ENCODE results near the gene GPR162.

The GPR162 gene

DNA sequence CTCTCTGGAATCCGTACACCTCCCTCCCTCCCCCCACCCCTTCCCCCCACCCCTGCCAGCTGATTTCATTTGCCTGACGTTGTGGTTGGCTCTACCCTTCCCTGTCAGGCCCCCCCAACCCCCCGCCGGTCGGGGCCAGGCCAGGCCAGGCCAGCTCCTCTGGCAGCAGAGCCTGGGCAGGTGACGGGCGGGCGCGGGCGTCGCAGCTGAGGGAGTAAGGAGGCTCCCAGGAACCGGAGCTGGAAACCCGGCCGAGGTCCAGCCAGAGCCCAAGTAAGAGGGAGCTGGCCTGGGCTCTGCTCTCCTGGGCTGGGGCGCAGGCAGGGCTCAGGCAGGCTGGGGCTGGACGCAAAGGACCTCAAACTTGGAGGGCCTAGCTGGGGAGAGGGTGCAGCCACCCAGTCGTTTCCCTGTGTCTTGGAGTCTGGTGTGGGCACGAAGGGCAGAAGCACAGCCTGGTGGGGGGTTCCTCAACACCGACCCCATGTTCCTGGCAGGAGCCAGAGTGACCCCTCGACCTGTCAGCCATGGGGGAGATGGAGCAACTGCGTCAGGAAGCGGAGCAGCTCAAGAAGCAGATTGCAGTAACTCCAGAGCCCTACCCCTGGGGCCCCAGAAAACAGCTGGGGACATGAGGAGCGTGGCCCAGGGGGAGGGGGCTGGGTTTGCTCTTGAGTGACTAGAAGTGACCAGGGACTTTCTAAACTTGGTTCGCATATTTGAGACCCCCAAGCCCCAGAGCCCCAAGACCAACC lies 19.3 kb downstream of the GPR162 start, which contains the start of gene GNB3:
GNB3 (plus strand) TSS at position 165 of the 755 bp plus-strand sequence; CDS start at position 528, 363 bp downstream.
- Histone ChIP-seq H2AK5ac (ENCODE audit: low read length) (no peak within 1 kb of the TSS), H3K4ac (ENCODE audit: low read depth, low read length) (no peak within 1 kb of the TSS), H3K9ac (ENCODE audit: low read length) (no peak within 1 kb of the TSS), H3K4me2 (ENCODE audit: low read length) (no peak within 1 kb of the TSS), H3K27me3 (ENCODE audit: insufficient read depth, low read length, poor library complexity) (no peaks in the 10 kb centered on the region), H4K8ac (ENCODE audit: low read depth, low read length) (no peak within 1 kb of the TSS), H3K56ac (ENCODE audit: low read length) (no peak within 1 kb of the TSS), H2BK5ac (ENCODE audit: low read length) (no peak within 1 kb of the TSS), H3K36me3 (ENCODE audit: control insufficient read depth, insufficient read depth, low read length) (peaks cover 19% of the 10 kb centered on the region), H3K79me2 (ENCODE audit: control insufficient read depth, insufficient read depth, low read length) (no peaks in the 10 kb centered on the region), H3K79me1 (ENCODE audit: low read length) (no peaks in the 10 kb centered on the region), H3K18ac (ENCODE audit: low read length) (no peak within 1 kb of the TSS), H3K27ac (ENCODE audit: low read depth, low read length) (no peak within 1 kb of the TSS), H3K23ac (ENCODE audit: low read length) (no peak within 1 kb of the TSS), H2BK120ac (ENCODE audit: low read depth, low read length) (no peak within 1 kb of the TSS), H2BK15ac (replicated peaks; ENCODE audit: low read depth) (no peak within 1 kb of the TSS), H4K5ac (ENCODE audit: low read length) (no peak within 1 kb of the TSS), H3K4me3 (ENCODE audit: low read length) (no peak within 1 kb of the TSS), H3K4me1 (ENCODE audit: control insufficient read depth, low read depth, low read length) (no peaks in the 10 kb centered on the region)
- no peak for DNase-seq
- no CpG with 5 or more reads among the region's 24 CpGs for WGBS (ENCODE audit: extremely low coverage, insufficient coverage, low lambda C conversion rate)

DNA sequence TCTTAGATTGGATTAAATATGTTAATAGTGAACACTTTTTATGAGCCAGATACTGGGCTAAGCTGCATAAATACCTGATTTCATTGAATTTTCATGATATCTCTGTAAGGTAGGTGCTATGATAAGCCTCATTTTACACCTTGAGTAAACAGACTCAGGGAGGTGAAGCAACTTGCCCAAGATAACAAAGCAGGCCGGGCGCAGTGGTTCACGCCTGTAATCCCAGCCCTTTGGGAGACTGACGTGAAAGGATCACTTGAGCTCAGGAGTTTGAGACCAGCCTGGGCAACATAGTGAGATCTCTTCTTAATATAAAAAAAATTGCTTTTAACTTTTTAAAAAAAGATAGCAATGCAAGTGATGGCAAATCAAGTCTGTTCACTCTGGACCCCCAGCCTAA lies 20.5 kb downstream of the GPR162 start:
- H3K79me2 ChIP-seq (ENCODE audit: control insufficient read depth, insufficient read depth, low read length), result no peaks in the 10 kb centered on the region
- DNase-seq, result no peak
- no peak overlapping the region for H3K27ac ChIP-seq (ENCODE audit: low read depth, low read length)
- no peak overlapping the region for H4K8ac ChIP-seq (ENCODE audit: low read depth, low read length)
- no peak overlapping the region for H3K56ac ChIP-seq (ENCODE audit: low read length)
- H3K4ac ChIP-seq (ENCODE audit: low read depth, low read length), result no peak overlapping the region
- no peak overlapping the region for H3K4me3 ChIP-seq (ENCODE audit: low read length)
- H3K36me3 ChIP-seq (ENCODE audit: control insufficient read depth, insufficient read depth, low read length), result peaks cover 23% of the 10 kb centered on the region
- H2AK5ac ChIP-seq (ENCODE audit: low read length), result no peak overlapping the region
- H2BK120ac ChIP-seq (ENCODE audit: low read depth, low read length), result no peak overlapping the region
- no peaks in the 10 kb centered on the region for H3K79me1 ChIP-seq (ENCODE audit: low read length)
- H3K23ac ChIP-seq (ENCODE audit: low read length), result no peak overlapping the region
- H3K27me3 ChIP-seq (ENCODE audit: insufficient read depth, low read length, poor library complexity), result no peaks in the 10 kb centered on the region
- H3K9ac ChIP-seq (ENCODE audit: low read length), result no peak overlapping the region
- H4K5ac ChIP-seq (ENCODE audit: low read length), result no peak overlapping the region
- H2BK15ac ChIP-seq (replicated peaks; ENCODE audit: low read depth), result no peak overlapping the region
- no peak overlapping the region for H3K18ac ChIP-seq (ENCODE audit: low read length)
- H2BK5ac ChIP-seq (ENCODE audit: low read length), result no peak overlapping the region
- no CpG with 5 or more reads among the region's 4 CpGs for WGBS (ENCODE audit: extremely low coverage, insufficient coverage, low lambda C conversion rate)
- H3K4me2 ChIP-seq (ENCODE audit: low read length), result no peak overlapping the region
- no peaks in the 10 kb centered on the region for H3K4me1 ChIP-seq (ENCODE audit: control insufficient read depth, low read depth, low read length)

DNA sequence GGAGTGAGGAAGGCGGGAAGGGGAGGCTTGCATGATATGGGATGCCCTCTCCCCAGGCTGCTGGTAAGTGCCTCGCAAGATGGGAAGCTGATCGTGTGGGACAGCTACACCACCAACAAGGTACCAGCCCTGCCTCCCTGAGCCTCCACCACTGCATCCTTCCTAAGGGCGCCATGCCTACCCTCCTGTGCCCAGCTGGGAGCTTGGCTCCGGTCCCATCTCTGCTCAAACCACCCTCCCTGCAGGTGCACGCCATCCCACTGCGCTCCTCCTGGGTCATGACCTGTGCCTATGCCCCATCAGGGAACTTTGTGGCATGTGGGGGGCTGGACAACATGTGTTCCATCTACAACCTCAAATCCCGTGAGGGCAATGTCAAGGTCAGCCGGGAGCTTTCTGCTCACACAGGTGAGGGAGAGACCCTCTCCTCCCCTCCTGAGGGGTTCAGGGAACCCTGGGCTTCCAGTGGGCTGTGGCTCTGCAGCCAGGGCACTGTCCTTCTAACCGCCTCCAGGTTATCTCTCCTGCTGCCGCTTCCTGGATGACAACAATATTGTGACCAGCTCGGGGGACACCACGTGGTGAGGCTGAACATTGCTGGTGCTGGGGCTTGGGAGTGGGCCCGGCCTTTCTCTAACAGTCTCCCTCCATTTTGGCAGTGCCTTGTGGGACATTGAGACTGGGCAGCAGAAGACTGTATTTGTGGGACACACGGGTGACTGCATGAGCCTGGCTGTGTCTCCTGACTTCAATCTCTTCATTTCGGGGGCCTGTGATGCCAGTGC lies 21.7 kb downstream of the GPR162 start:
- Histone ChIP-seq H2BK15ac (replicated peaks; ENCODE audit: low read depth) (no peak overlapping the region), H3K79me2 (ENCODE audit: control insufficient read depth, insufficient read depth, low read length) (no peaks in the 10 kb centered on the region), H3K27ac (ENCODE audit: low read depth, low read length) (no peak overlapping the region), H3K4ac (ENCODE audit: low read depth, low read length) (no peak overlapping the region), H4K8ac (ENCODE audit: low read depth, low read length) (no peak overlapping the region), H3K36me3 (ENCODE audit: control insufficient read depth, insufficient read depth, low read length) (peaks cover 22% of the 10 kb centered on the region), H3K79me1 (ENCODE audit: low read length) (no peaks in the 10 kb centered on the region), H3K56ac (ENCODE audit: low read length) (peak overlapping the region; percentile 30), H4K5ac (ENCODE audit: low read length) (no peak overlapping the region), H3K9ac (ENCODE audit: low read length) (no peak overlapping the region), H3K23ac (ENCODE audit: low read length) (no peak overlapping the region), H2BK5ac (ENCODE audit: low read length) (no peak overlapping the region), H2AK5ac (ENCODE audit: low read length) (no peak overlapping the region), H3K4me2 (ENCODE audit: low read length) (no peak overlapping the region), H3K27me3 (ENCODE audit: insufficient read depth, low read length, poor library complexity) (no peaks in the 10 kb centered on the region), H3K4me3 (ENCODE audit: low read length) (no peak overlapping the region), H3K4me1 (ENCODE audit: control insufficient read depth, low read depth, low read length) (no peaks in the 10 kb centered on the region), H2BK120ac (ENCODE audit: low read depth, low read length) (no peak overlapping the region), H3K18ac (ENCODE audit: low read length) (no peak overlapping the region)
- DNase-seq, result peak; percentile 82
- no CpG with 5 or more reads among the region's 16 CpGs for WGBS (ENCODE audit: extremely low coverage, insufficient coverage, low lambda C conversion rate)

DNA sequence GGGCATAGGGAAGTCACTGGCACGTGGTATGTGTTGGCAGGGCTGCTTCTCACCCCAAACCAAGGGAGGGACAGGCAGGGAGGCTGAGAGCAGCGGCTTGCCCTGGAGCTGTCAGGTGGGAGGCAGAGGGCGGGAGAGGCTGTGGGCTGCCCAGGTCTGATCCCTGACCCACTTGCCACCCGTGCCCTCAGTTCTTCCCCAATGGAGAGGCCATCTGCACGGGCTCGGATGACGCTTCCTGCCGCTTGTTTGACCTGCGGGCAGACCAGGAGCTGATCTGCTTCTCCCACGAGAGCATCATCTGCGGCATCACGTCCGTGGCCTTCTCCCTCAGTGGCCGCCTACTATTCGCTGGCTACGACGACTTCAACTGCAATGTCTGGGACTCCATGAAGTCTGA lies 23.8 kb downstream of the GPR162 start:
- peaks cover 10% of the 10 kb centered on the region for H3K79me1 ChIP-seq (ENCODE audit: low read length)
- no peak overlapping the region for H3K4me2 ChIP-seq (ENCODE audit: low read length)
- no peak overlapping the region for H3K27ac ChIP-seq (ENCODE audit: low read depth, low read length)
- H4K8ac ChIP-seq (ENCODE audit: low read depth, low read length), result no peak overlapping the region
- H2BK15ac ChIP-seq (replicated peaks; ENCODE audit: low read depth), result no peak overlapping the region
- H2BK120ac ChIP-seq (ENCODE audit: low read depth, low read length), result no peak overlapping the region
- no peak overlapping the region for H3K9ac ChIP-seq (ENCODE audit: low read length)
- no CpG with 5 or more reads among the region's 17 CpGs for WGBS (ENCODE audit: extremely low coverage, insufficient coverage, low lambda C conversion rate)
- no peak overlapping the region for H3K23ac ChIP-seq (ENCODE audit: low read length)
- H2AK5ac ChIP-seq (ENCODE audit: low read length), result no peak overlapping the region
- H2BK5ac ChIP-seq (ENCODE audit: low read length), result no peak overlapping the region
- peaks cover 15% of the 10 kb centered on the region for H3K36me3 ChIP-seq (ENCODE audit: control insufficient read depth, insufficient read depth, low read length)
- H3K18ac ChIP-seq (ENCODE audit: low read length), result no peak overlapping the region
- H3K4ac ChIP-seq (ENCODE audit: low read depth, low read length), result no peak overlapping the region
- no peaks in the 10 kb centered on the region for H3K27me3 ChIP-seq (ENCODE audit: insufficient read depth, low read length, poor library complexity)
- no peak overlapping the region for H3K4me3 ChIP-seq (ENCODE audit: low read length)
- peaks cover 6% of the 10 kb centered on the region for H3K79me2 ChIP-seq (ENCODE audit: control insufficient read depth, insufficient read depth, low read length)
- H3K56ac ChIP-seq (ENCODE audit: low read length), result no peak overlapping the region
- no peak overlapping the region for H4K5ac ChIP-seq (ENCODE audit: low read length)
- H3K4me1 ChIP-seq (ENCODE audit: control insufficient read depth, low read depth, low read length), result no peaks in the 10 kb centered on the region
- DNase-seq, result no peak

DNA sequence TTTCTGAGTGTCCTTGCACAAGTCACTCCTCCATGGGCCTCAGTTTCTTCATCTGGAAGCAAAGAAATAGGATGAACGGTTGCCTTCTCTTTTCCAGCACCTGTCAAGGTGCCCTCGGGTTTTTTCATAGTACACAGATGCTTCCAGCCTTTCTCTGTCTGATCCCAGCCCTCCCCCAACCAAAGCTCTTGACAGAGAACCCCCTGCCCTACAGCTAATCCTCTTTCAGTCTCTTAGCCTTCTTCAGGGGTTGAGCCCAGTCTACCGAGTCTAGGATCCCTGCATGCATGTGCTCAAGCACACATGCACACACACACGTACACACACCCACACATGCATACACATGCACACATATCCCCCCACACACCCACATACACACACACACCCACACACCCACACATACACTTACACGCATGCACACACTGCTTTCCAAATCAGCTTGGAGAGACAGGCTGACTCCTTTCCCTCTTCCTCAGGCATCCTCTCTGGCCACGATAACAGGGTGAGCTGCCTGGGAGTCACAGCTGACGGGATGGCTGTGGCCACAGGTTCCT lies 24.8 kb downstream of the GPR162 start:
- Histone ChIP-seq H3K27me3 (ENCODE audit: insufficient read depth, low read length, poor library complexity) (no peaks in the 10 kb centered on the region), H3K27ac (ENCODE audit: low read depth, low read length) (no peak overlapping the region), H4K8ac (ENCODE audit: low read depth, low read length) (no peak overlapping the region), H2BK120ac (ENCODE audit: low read depth, low read length) (no peak overlapping the region), H4K5ac (ENCODE audit: low read length) (no peak overlapping the region), H3K4me3 (ENCODE audit: low read length) (no peak overlapping the region), H3K23ac (ENCODE audit: low read length) (no peak overlapping the region), H3K9ac (ENCODE audit: low read length) (no peak overlapping the region), H3K4me2 (ENCODE audit: low read length) (no peak overlapping the region), H3K56ac (ENCODE audit: low read length) (no peak overlapping the region), H3K79me1 (ENCODE audit: low read length) (peaks cover 13% of the 10 kb centered on the region), H2BK5ac (ENCODE audit: low read length) (no peak overlapping the region), H3K4me1 (ENCODE audit: control insufficient read depth, low read depth, low read length) (no peaks in the 10 kb centered on the region), H3K18ac (ENCODE audit: low read length) (no peak overlapping the region), H3K4ac (ENCODE audit: low read depth, low read length) (no peak overlapping the region), H3K79me2 (ENCODE audit: control insufficient read depth, insufficient read depth, low read length) (peaks cover 9% of the 10 kb centered on the region), H2BK15ac (replicated peaks; ENCODE audit: low read depth) (no peak overlapping the region), H3K36me3 (ENCODE audit: control insufficient read depth, insufficient read depth, low read length) (peaks cover 14% of the 10 kb centered on the region), H2AK5ac (ENCODE audit: low read length) (no peak overlapping the region)
- WGBS (ENCODE audit: extremely low coverage, insufficient coverage, low lambda C conversion rate), result 100% methylated on average over 1 of the region's 7 CpGs
- DNase-seq, result no peak

Data from mesendoderm (in vitro differentiated cells).